Epithelial cell of proximal tubule (primary cell): ENCODE measurements around the gene RC3H2. TPM values are rescaled to one million over a fixed set of nuclear protein-coding genes. Genes with fewer than 3 reads are reported as not detected.
"Not testable (repeated sequence)": the region's sequence is repeated elsewhere in the genome, so short reads cannot be mapped to it uniquely, and the experiment has no call there.

ENCODE experiments used
- DNase-seq: peaks from one replicate; pipeline ENCODE4 v3.0.0-alpha.2; 2011; ENCODE audit warnings: low read depth
- H3K4me3 ChIP-seq: 2 replicates; pipeline ENCODE4 v1.5.1; 2011; ENCODE audit warnings: low read depth, mild to moderate bottlenecking, low read length
- CTCF ChIP-seq: conservative IDR thresholded peaks from 2 replicates; pipeline ENCODE4 v1.5.1; 2012; ENCODE audit warnings: low read depth, mild to moderate bottlenecking, low read length
- total RNA-seq: library from RNA; depleted of rRNA; stranded (reverse); fragments of >200 nt; gene quantifications from 2 replicates; pipeline ENCODE4 v1.2.3, GENCODE V29; 2015

The RC3H2 gene
- total RNA-seq, 1 donor from 2014 or later = 26.1 TPM

GRCh38 chr9:122863407-122863806 lies 41.8 kb downstream of the RC3H2 start:
- no peak overlapping the region for H3K4me3 ChIP-seq
- TF ChIP-seq CTCF = no peak
- no peak for DNase-seq

GRCh38 chr9:122860319-122861142 lies 44.6 kb downstream of the RC3H2 start:
- no peak for TF ChIP-seq CTCF
- DNase-seq = no peak
- H3K4me3 ChIP-seq = no peak overlapping the region

- DNase-seq = no peak
- TF ChIP-seq CTCF = no peak
- H3K4me3 ChIP-seq = no peak overlapping the region
Measured at GRCh38 chr9:122857815-122858214, 47.3 kb downstream of the RC3H2 start.

GRCh38 chr9:122852085-122852786 lies 52.9 kb downstream of the RC3H2 start:
- DNase-seq, H3K4me3 ChIP-seq: not testable (repeated sequence)

- no peak for TF ChIP-seq CTCF
- DNase-seq = no peak
- no peak overlapping the region for H3K4me3 ChIP-seq
Measured at GRCh38 chr9:122848256-122848943, 56.8 kb downstream of the RC3H2 start.

- H3K4me3 ChIP-seq = no peak overlapping the region
- TF ChIP-seq CTCF = no peak
- DNase-seq = no peak
Measured at GRCh38 chr9:122846371-122846940, 58.7 kb downstream of the RC3H2 start.

GRCh38 chr9:122845116-122845515 lies 60.0 kb downstream of the RC3H2 start:
- no peak for DNase-seq
- TF ChIP-seq CTCF = no peak
- H3K4me3 ChIP-seq = no peak overlapping the region
